COLO668 (cell line): ENCODE data around the gene FAM187B.

Experiments used
- DNase-seq: peaks from one replicate; lab custom pipeline; 2025; ENCODE audit not compliant: unreplicated experiment; lab: John Stamatoyannopoulos, UW

FAM187B gene

DNA sequence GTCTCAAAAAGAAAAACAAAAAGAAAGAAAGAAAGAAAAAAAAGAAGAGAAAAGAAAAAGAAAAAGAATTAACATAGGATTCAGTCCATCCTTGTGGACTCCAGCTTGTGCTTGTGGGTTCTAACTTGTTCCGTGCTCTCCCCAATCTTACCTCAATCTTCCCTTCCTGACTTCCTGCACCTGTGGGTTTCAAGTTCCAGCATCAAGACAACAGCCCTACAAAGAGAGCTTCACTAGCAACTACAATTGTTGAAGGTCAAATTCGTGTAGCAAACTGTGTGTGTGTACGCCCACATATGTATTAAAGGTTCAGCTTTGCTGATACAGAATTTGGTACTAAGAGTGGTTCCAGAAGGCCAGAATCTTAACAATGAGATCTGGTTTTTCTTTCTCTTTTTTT lies 48.7 kb downstream of the FAM187B start:
- DNase-seq: no peak

DNA sequence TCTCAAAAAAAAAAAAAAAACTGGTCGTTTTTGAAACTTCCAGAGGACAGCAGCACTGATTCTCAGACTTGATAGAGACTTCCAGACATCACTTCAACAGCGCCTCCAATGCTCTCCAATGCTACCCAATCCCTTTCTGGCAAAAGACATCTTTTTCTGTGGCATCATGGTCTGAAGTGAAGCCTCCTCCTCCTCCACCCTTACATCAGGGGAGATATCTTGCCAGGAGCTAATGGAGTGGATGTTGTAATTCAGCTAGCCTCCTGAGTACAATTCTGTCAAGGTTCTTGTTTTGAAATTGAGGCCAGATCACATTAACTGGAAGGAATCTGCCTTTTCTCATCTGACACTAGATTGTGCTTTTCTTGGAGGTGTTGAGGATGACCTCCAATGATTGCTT lies 49.8 kb downstream of the FAM187B start:
- no peak for DNase-seq

DNA sequence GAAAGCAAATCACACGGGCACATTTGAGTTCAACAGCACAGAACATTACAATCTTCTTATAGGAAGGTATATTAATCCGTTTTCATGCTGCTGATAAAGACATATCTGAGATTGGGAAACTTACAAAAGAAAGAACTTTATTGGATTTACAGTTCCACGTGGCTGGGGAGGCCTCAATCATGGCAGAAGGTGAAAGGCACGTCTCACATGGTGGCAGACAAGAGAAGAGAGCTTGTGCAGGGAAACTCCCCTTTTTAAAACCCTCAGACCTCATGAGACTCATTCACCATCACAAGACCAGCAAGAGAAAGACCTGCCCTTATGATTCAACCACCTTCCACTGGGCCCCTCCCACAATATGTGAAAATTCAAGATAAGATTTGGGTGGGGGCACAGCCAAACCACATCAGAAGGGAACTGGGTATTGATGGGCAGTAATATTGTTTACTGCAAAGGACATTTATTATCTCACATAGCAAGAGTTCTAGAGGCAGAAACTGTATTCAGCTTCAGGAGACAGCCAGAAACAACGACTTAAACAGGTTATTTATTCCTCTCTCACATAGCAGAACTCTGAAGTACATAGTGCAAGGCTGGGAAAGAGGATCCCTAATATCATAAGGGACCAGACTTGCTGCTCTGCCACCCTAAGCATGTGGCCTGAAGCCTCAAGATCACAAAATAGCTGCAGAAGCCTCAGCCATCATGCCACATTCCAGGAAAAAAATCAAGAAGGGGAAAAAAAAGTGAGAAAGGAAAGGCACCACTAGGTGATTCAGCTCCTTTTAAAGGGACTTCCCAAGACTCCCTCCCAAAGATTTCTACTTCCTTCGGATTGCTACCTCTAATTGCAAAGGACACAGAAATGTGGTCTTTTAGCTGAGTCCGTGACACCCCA lies 50.9 kb downstream of the FAM187B start:
- no peak for DNase-seq

DNA sequence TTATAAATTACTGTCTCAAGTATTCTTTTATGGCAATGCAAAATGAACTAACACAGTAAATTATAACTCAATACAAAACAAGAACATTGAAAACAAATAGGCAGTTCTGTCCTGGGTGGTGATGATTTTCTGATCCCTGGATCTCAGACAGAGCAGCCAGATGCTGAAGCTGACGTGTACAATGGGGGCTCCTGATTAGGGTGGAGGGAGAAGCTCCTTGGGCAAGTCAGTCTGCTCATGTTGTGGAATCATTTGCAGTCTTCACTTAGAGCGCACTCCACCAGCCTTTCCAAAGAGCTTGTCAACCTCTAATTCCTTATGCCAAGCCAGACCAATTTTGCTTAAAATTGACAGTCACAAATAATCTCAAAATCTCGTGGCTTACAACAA lies 52.4 kb downstream of the FAM187B start:
- no peak for DNase-seq
